A549 (cell line): ENCODE results near the gene TFG. TPM values are rescaled to one million over a fixed set of nuclear protein-coding genes. Genes with fewer than 3 reads are reported as not detected.

Experiments used
- ATAC-seq, 2 experiments: fragments of 200-7000 bp in 1 of 2; fragments of >200 bp in 1 of 2; cut with Nextera tagmentation in 1 of 2; cut with Tn5 transposase in 1 of 2; 3 replicates each; pipeline versions ENCODE4 v1.8.0 to v1.9.1; 2018 to 2020; ENCODE audit warnings: mild to moderate bottlenecking in 1 of 2, moderate library complexity in 1 of 2
- CTCF ChIA-PET: fragments of 300-600 bp; sonication (Branson Sonifier 250); formaldehyde crosslinking; extraction: SDS; loops from one replicate; lab custom pipeline; 2021; ENCODE audit warnings: antibody characterized with exemption, inconsistent platforms; lab: Yijun Ruan, JAX
- POLR2A ChIA-PET: fragments of 350-600 bp; formaldehyde crosslinking; extraction: SDS; loops from one replicate; lab custom pipeline; 2021; ENCODE audit warnings: antibody characterized with exemption, inconsistent platforms; lab: Yijun Ruan, JAX
- DNase-seq, 2 experiments: peaks; one replicate each; pipeline versions ENCODE4 v3.0.0 to v3.0.0-alpha.2; 2011 to 2016; ENCODE audit warnings: low read depth in 1 of 2, low spot score in 1 of 2
- FAIRE-seq: peaks from 2 replicates; lab custom pipeline; 2011; peaks lifted over from hg19 to GRCh38; lab: Jason Lieb, UNC
- H3K27ac ChIP-seq, 2 experiments: fragments of >200 bp; sonication (Bioruptor Twin); formaldehyde crosslinking; 3 replicates each; pipeline ENCODE4 v1.5.1; 2016 to 2017
- H3K4me1 ChIP-seq: fragments of >200 bp; sonication (Bioruptor Twin); formaldehyde crosslinking; 3 replicates; pipeline ENCODE4 v1.6.1; 2016
- H3K4me2 ChIP-seq: fragments of >200 bp; sonication (Bioruptor Twin); formaldehyde crosslinking; 3 replicates; pipeline ENCODE4 v1.6.1; 2016
- H3K4me3 ChIP-seq: fragments of >200 bp; sonication (Bioruptor Twin); formaldehyde crosslinking; 3 replicates; pipeline ENCODE4 v1.5.1; 2016
- H3K9me3 ChIP-seq: fragments of >200 bp; sonication (Bioruptor Twin); formaldehyde crosslinking; 3 replicates; pipeline ENCODE4 v1.6.1; 2016
- BHLHE40 ChIP-seq: IDR thresholded peaks from 2 replicates; pipeline ENCODE4 v1.6.1; 2012; ENCODE audit warnings: low read depth, low read length, inconsistent platforms
- CHD2 ChIP-seq: fragments of 150-350 bp; IDR thresholded peaks from 2 replicates; pipeline ENCODE4 v1.6.1; 2014; ENCODE audit warnings: low read length; ENCODE audit not compliant: partially characterized antibody
- EHMT2 ChIP-seq: fragments of 200-600 bp; sonication (generic); IDR thresholded peaks from 2 replicates; pipeline ENCODE4 v1.6.1; 2016; ENCODE audit warnings: antibody characterized with exemption, low read depth, mild to moderate bottlenecking, moderate library complexity
- EP300 ChIP-seq, 2 experiments: fragments of >200 bp; sonication (Bioruptor Twin); formaldehyde crosslinking; IDR thresholded peaks; 2 replicates in 1 of 2; 3 replicates in 1 of 2; pipeline ENCODE4 v1.6.1; 2016 to 2017
- FOSB ChIP-seq: fragments of 250-450 bp; sonication (Bioruptor Pico); IDR thresholded peaks from 2 replicates; pipeline ENCODE4 v1.5.0; 2020; ENCODE audit warnings: mild to moderate bottlenecking, moderate library complexity
- FOSL2 ChIP-seq, 2 experiments: fragments of 450-650 bp in 1 of 2; fragments of >200 bp in 1 of 2; sonication (Bioruptor Twin) in 1 of 2; formaldehyde crosslinking; IDR thresholded peaks; 2 replicates each; pipeline versions ENCODE4 v1.5.0 to v1.6.1; 2016 to 2020; ENCODE audit warnings: mild to moderate bottlenecking in 1 of 2, moderate library complexity in 1 of 2
- FOXS1 ChIP-seq: fragments of 250-450 bp; sonication (Bioruptor Pico); IDR thresholded peaks from 2 replicates; pipeline ENCODE4 v1.5.0; 2020; ENCODE audit warnings: mild to moderate bottlenecking, moderate library complexity
- HDAC2 ChIP-seq: fragments of 200-600 bp; sonication (generic); IDR thresholded peaks from 2 replicates; pipeline ENCODE4 v1.6.1; 2016
- KDM5A ChIP-seq: fragments of 200-600 bp; sonication (generic); IDR thresholded peaks from 2 replicates; pipeline ENCODE4 v1.6.1; 2016; ENCODE audit warnings: antibody characterized with exemption, mild to moderate bottlenecking
- MAFK ChIP-seq: fragments of 450-650 bp; IDR thresholded peaks from 2 replicates; pipeline ENCODE4 v1.6.1; 2014; ENCODE audit not compliant: partially characterized antibody
- MAZ ChIP-seq: fragments of 150-350 bp; IDR thresholded peaks from 2 replicates; pipeline ENCODE4 v1.6.1; 2014; ENCODE audit warnings: antibody characterized with exemption, low read depth, low read length, borderline replicate concordance
- NFE2L2 ChIP-seq: fragments of 150-350 bp; conservative IDR thresholded peaks from 2 replicates; pipeline ENCODE4 v1.6.1; 2014; ENCODE audit warnings: low read length
- NPAS2 ChIP-seq: fragments of 250-450 bp; sonication (Bioruptor Pico); IDR thresholded peaks from 2 replicates; pipeline ENCODE4 v1.8.0; 2022; ENCODE audit warnings: mild to moderate bottlenecking, moderate library complexity, borderline replicate concordance
- NR3C1 ChIP-seq: fragments of >200 bp; sonication (Bioruptor Twin); formaldehyde crosslinking; IDR thresholded peaks from 3 replicates; pipeline ENCODE4 v1.6.1; 2017
- PHF8 ChIP-seq: fragments of 200-600 bp; sonication (generic); IDR thresholded peaks from 2 replicates; pipeline ENCODE4 v1.6.1; 2016; ENCODE audit warnings: low read depth, mild to moderate bottlenecking, antibody characterized with exemption, moderate library complexity, borderline replicate concordance
- POLR2A ChIP-seq: IDR thresholded peaks from 2 replicates; pipeline ENCODE4 v1.6.1; 2012; ENCODE audit warnings: mild to moderate bottlenecking, low read length
- RARB ChIP-seq: fragments of 250-450 bp; sonication (Bioruptor Pico); IDR thresholded peaks from 2 replicates; pipeline ENCODE4 v1.8.0; 2021; ENCODE audit warnings: mild to moderate bottlenecking, moderate library complexity
- RNF2 ChIP-seq: fragments of 200-600 bp; sonication (generic); IDR thresholded peaks from 2 replicates; pipeline ENCODE4 v1.6.1; 2016; ENCODE audit warnings: low read depth, mild to moderate bottlenecking, antibody characterized with exemption, moderate library complexity, borderline replicate concordance
- SMC3 ChIP-seq: fragments of >200 bp; sonication (Bioruptor Twin); formaldehyde crosslinking; IDR thresholded peaks from 3 replicates; pipeline ENCODE4 v1.6.1; 2018; ENCODE audit warnings: inconsistent platforms
- ZC3H11A ChIP-seq: fragments of 450-650 bp; IDR thresholded peaks from 2 replicates; pipeline ENCODE4 v1.6.1; 2014; ENCODE audit warnings: antibody characterized with exemption, mild to moderate bottlenecking
- ZFP36 ChIP-seq: fragments of 450-650 bp; IDR thresholded peaks from 2 replicates; pipeline ENCODE4 v1.6.1; 2014; ENCODE audit warnings: borderline replicate concordance; ENCODE audit not compliant: partially characterized antibody
- WGBS: methylation state at CpG from one replicate; pipeline ENCODE4 v1.1.6; 2017; ENCODE audit errors: missing lambda C conversion rate; 5-methylcytosine and 5-hydroxymethylcytosine counted together
- polyA plus RNA-seq, 4 experiments: library from polyadenylated mRNA; depleted of rRNA in 3 of 4; stranded (reverse); fragments of >200 nt; fragmentation: RNase III in 1 of 4; extraction: RNeasy Plus Mini Kit Qiagen cat#74134 plus additional on column Dnase treatment in 1 of 4; gene quantifications; 2 replicates in 3 of 4; 3 replicates in 1 of 4; pipeline ENCODE4 v1.2.3, GENCODE V29; 2011 to 2017
- TF ChIP-seq, protein P1 (sequence below): IDR thresholded peaks from 2 replicates; pipeline ENCODE4 v1.6.1; 2012
- TF ChIP-seq, protein P2 (sequence below): fragments of 450-650 bp; IDR thresholded peaks from 2 replicates; pipeline ENCODE4 v1.6.1; 2014; ENCODE audit warnings: antibody characterized with exemption
- TF ChIP-seq, protein P3 (sequence below): fragments of 200-600 bp; sonication (generic); IDR thresholded peaks from 2 replicates; pipeline ENCODE4 v1.6.1; 2016; ENCODE audit warnings: antibody characterized with exemption, mild to moderate bottlenecking, moderate library complexity
- TF ChIP-seq, protein P4 (sequence below): fragments of >200 bp; sonication (Bioruptor Twin); formaldehyde crosslinking; IDR thresholded peaks from 2 replicates; pipeline ENCODE4 v1.6.1; 2016
- TF ChIP-seq, protein P5 (sequence below): fragments of 150-350 bp; IDR thresholded peaks from 2 replicates; pipeline ENCODE4 v1.6.1; 2014; ENCODE audit warnings: low read depth, mild to moderate bottlenecking, low read length

Gene TFG
- polyA plus RNA-seq, 2 of the 4 experiments (the other 2 are of a cell fraction), result 135 to 153 TPM

DNA sequence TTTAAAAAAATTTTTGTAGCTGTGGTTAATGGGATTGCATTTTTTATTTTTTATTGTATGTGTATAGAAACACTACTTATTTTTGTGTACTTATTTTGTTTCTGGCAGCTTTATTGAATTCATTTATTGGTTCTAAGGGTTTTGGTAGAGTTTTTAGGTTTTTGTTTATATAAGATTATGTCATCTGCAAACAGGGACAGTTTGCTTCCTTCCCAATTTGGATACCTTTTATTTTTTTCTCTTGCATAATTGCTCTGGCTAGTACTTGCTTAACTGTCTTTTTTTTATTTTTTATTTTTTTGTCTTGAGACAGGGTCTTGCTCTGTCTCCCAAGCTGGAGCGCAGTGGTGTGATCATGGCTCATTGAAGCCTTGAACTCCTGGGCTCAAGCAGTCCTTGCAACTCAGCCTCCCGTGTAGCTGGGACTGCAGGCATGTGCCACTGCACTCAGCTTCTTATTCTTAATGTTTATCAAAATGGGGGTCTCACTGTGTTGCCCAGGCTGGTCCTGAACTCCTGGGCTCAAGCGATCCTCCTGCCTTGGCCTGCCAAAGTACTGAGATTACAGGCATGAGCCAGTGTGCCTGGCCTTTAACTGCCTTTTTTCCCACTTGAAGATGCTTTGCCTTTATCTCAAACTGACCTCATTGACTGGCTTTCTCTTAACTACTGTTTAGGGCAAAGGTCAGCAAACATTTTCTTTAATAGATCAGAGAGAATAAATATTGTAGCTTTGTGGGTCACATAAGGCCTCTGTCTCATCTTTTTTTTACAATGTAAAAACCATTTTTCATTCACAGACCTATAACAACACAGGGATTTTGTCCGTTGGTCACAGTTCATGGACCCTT lies 8.6 kb downstream of the TFG start:
- Histone ChIP-seq H3K4me3 (no peak overlapping the region), H3K4me1 (peaks cover 12% of the 10 kb centered on the region; the same call in 1 of the 3 replicates), H3K27ac (no peak overlapping the region), H3K9me3 (no peaks in the 10 kb centered on the region), H3K4me2 (0 out of 3 replicates have a peak overlapping the region, but pooled peaks have one; percentile 7)
- CTCF ChIA-PET, result interaction anchor here (1.0 to 1.8 kb wide), 3 partner anchors 9 to 22 kb away, joined by 3 read pairs; no protein-coding TSS in a partner anchor
- POLR2A ChIA-PET, result interaction anchor here (1.2 kb wide), 1 partner anchor 8 kb away, joined by 4 read pairs; no protein-coding TSS in a partner anchor
- no peak for FAIRE-seq
- WGBS, result 83% methylated on average over 4 of the region's 4 CpGs
- no peak for DNase-seq
- TF ChIP-seq MAZ (no peak), FOSL2 (IDR thresholded peaks at IDR 0.05) (no peak), FOSL2 (CRISPR knock-in tag; IDR thresholded peaks at IDR 0.05) (no peak), EHMT2 (no peak), PHF8 (no peak), RARB (CRISPR knock-in tag) (no peak), MAFK (no peak), NPAS2 (CRISPR knock-in tag) (no peak)
- TF ChIP-seq, protein P1, sequence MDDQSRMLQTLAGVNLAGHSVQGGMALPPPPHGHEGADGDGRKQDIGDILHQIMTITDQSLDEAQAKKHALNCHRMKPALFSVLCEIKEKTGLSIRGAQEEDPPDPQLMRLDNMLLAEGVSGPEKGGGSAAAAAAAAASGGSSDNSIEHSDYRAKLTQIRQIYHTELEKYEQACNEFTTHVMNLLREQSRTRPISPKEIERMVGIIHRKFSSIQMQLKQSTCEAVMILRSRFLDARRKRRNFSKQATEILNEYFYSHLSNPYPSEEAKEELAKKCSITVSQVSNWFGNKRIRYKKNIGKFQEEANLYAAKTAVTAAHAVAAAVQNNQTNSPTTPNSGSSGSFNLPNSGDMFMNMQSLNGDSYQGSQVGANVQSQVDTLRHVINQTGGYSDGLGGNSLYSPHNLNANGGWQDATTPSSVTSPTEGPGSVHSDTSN, result no peak
- TF ChIP-seq, protein P2, sequence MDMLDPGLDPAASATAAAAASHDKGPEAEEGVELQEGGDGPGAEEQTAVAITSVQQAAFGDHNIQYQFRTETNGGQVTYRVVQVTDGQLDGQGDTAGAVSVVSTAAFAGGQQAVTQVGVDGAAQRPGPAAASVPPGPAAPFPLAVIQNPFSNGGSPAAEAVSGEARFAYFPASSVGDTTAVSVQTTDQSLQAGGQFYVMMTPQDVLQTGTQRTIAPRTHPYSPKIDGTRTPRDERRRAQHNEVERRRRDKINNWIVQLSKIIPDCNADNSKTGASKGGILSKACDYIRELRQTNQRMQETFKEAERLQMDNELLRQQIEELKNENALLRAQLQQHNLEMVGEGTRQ, result no peak
- ATAC-seq, result no peak

DNA sequence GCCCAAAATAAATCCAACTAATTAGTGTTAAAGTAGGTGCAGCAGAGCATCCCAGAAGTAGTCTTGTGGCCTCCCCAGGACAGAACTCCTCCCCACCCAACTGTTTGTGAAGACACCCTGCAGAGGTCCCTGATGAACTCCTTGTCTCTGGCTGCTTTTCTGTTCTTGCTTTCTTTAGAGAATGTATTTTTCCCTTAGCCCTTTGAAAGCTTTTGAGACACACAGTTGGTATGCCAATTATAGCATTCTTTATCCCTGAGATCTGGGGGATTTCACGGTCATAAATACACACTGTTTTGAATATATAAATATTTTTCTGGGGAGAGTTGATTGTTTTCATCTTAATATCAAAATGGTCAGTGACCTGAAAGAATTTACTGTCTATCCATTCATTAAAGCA lies 9.8 kb downstream of the TFG start:
- Histone ChIP-seq H3K4me2 (no peak overlapping the region), H3K27ac (no peak overlapping the region), H3K4me3 (no peak overlapping the region), H3K4me1 (peaks cover 10% of the 10 kb centered on the region; the same call in 1 of the 3 replicates), H3K9me3 (no peaks in the 10 kb centered on the region)
- DNase-seq (no peak), FAIRE-seq (no peak), ATAC-seq (no peak)
- CTCF ChIA-PET, result no interaction called here
- 77% methylated on average over 1 of the region's 1 CpG for WGBS
- POLR2A ChIA-PET, result interaction anchor here (1.2 kb wide), 1 partner anchor 9 kb away, joined by 4 read pairs; no protein-coding TSS in a partner anchor
- no peak for TF ChIP-seq RNF2
- no peak for TF ChIP-seq EP300 (IDR thresholded peaks at IDR 0.05)
- TF ChIP-seq NR3C1, result no peak
- TF ChIP-seq FOXS1 (CRISPR knock-in tag), result no peak
- no peak for TF ChIP-seq SMC3
- no peak for TF ChIP-seq HDAC2
- TF ChIP-seq, protein P3, sequence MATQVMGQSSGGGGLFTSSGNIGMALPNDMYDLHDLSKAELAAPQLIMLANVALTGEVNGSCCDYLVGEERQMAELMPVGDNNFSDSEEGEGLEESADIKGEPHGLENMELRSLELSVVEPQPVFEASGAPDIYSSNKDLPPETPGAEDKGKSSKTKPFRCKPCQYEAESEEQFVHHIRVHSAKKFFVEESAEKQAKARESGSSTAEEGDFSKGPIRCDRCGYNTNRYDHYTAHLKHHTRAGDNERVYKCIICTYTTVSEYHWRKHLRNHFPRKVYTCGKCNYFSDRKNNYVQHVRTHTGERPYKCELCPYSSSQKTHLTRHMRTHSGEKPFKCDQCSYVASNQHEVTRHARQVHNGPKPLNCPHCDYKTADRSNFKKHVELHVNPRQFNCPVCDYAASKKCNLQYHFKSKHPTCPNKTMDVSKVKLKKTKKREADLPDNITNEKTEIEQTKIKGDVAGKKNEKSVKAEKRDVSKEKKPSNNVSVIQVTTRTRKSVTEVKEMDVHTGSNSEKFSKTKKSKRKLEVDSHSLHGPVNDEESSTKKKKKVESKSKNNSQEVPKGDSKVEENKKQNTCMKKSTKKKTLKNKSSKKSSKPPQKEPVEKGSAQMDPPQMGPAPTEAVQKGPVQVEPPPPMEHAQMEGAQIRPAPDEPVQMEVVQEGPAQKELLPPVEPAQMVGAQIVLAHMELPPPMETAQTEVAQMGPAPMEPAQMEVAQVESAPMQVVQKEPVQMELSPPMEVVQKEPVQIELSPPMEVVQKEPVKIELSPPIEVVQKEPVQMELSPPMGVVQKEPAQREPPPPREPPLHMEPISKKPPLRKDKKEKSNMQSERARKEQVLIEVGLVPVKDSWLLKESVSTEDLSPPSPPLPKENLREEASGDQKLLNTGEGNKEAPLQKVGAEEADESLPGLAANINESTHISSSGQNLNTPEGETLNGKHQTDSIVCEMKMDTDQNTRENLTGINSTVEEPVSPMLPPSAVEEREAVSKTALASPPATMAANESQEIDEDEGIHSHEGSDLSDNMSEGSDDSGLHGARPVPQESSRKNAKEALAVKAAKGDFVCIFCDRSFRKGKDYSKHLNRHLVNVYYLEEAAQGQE, result no peak
- TF ChIP-seq RARB (CRISPR knock-in tag), result no peak
- TF ChIP-seq ZC3H11A, result no peak
- no peak for TF ChIP-seq BHLHE40
- TF ChIP-seq, protein P4, sequence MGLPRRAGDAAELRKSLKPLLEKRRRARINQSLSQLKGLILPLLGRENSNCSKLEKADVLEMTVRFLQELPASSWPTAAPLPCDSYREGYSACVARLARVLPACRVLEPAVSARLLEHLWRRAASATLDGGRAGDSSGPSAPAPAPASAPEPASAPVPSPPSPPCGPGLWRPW, result no peak
- TF ChIP-seq POLR2A, result no peak
- no peak for TF ChIP-seq ZFP36
- no peak for TF ChIP-seq FOSB (CRISPR knock-in tag)
- TF ChIP-seq MAZ, result no peak
- TF ChIP-seq KDM5A, result no peak
- TF ChIP-seq NFE2L2, result no peak
- TF ChIP-seq, protein P5, sequence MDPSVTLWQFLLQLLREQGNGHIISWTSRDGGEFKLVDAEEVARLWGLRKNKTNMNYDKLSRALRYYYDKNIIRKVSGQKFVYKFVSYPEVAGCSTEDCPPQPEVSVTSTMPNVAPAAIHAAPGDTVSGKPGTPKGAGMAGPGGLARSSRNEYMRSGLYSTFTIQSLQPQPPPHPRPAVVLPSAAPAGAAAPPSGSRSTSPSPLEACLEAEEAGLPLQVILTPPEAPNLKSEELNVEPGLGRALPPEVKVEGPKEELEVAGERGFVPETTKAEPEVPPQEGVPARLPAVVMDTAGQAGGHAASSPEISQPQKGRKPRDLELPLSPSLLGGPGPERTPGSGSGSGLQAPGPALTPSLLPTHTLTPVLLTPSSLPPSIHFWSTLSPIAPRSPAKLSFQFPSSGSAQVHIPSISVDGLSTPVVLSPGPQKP, result no peak
- no peak for TF ChIP-seq CHD2
